Adrenal gland (tissue), 12 donors: ENCODE results near the gene EPN3. TPM values are rescaled to one million over a fixed set of nuclear protein-coding genes. Genes with fewer than 3 reads are reported as not detected.
A peak's percentile ranks its signal among the peaks of the same experiment; 100 is the strongest.

Experiments
- DNase-seq, 7 donors: peaks; one replicate each; pipeline ENCODE4 v3.0.0-alpha.2; 2019 to 2020
- H3K27ac ChIP-seq, 5 donors: fragments of 200-600 bp; sonication (generic) in 4 of 5; 1 replicate in 3 of 5; 2 replicates in 2 of 5; pipeline versions ENCODE4 v1.5.1 to v1.8.0; 2016 to 2020; ENCODE audit warnings: mild to moderate bottlenecking in 1 of 5
- H3K27me3 ChIP-seq: fragments of 200-600 bp; 2 replicates; pipeline ENCODE4 v1.8.0; 2021
- H3K36me3 ChIP-seq, 2 donors: fragments of 200-600 bp; replicated peaks in 1 of 2; 1 replicate in 1 of 2; 2 replicates in 1 of 2; pipeline versions ENCODE4 v1.5.1 to v1.8.0; 2018 to 2022
- H3K4me1 ChIP-seq, 2 donors: fragments of 200-600 bp; replicated peaks in 1 of 2; 1 replicate in 1 of 2; 2 replicates in 1 of 2; pipeline versions ENCODE4 v1.5.1 to v1.8.0; 2018 to 2021
- H3K4me3 ChIP-seq, 4 donors: fragments of 200-600 bp; sonication (generic) in 3 of 4; one replicate each; pipeline ENCODE4 v1.5.1; 2016 to 2018
- H3K9me3 ChIP-seq, 3 donors: fragments of 200-600 bp; sonication (generic) in 1 of 3; replicated peaks in 1 of 3; 1 replicate in 2 of 3; 2 replicates in 1 of 3; pipeline versions ENCODE4 v1.5.1 to v1.8.0; 2016 to 2021
- POLR2A ChIP-seq, 2 donors: fragments of 450-650 bp; IDR thresholded peaks; one replicate each; pipeline ENCODE4 v1.6.1; 2017; ENCODE audit warnings: antibody characterized with exemption in 2 of 2, mild to moderate bottlenecking in 2 of 2, moderate library complexity in 1 of 2
- WGBS, 4 donors: extraction: QIAGEN DNeasy Blood & Tissue Kit in 2 of 4; methylation state at CpG; one replicate each; pipeline versions ENCODE4 v1.1.5 to v1.1.7; 2013 to 2017; 5-methylcytosine and 5-hydroxymethylcytosine counted together
- intact Hi-C, 2 donors: fragments of 100-400 bp; cut with DNase I; formaldehyde crosslinking; loops; one replicate each; pipeline versions ENCODE4 v1.14.1 to v1.15.0; 2022 to 2023
- polyA plus RNA-seq, 3 donors: library from polyadenylated mRNA; stranded (reverse); fragments of 200-250 nt in 2 of 3; fragments of 350-450 nt in 1 of 3; fragmentation: Illumina TruSeq in 1 of 3; extraction: RNeasy Lipid Tissue Mini Kit (QIAGEN cat#74804) in 1 of 3; gene quantifications; one replicate each; pipeline ENCODE4 v1.2.3, GENCODE V29; 2013 to 2014
- total RNA-seq, 9 donors: library from RNA; depleted of rRNA in 4 of 9; stranded (reverse); fragments of >200 nt in 4 of 9; fragments of 120-200 nt in 1 of 9; fragmentation: NEBNext Ultra II Directional in 1 of 9; extraction: Animal tissue kit (Norgen Biotek cat#: 25700) in 1 of 9; gene quantifications; one replicate each; pipeline versions ENCODE4 v1.1.0 to v1.2.4, GENCODE V29; 2013 to 2023
- TF ChIP-seq, protein P1 (sequence below), 6 experiments: fragments of 450-650 bp in 4 of 6; fragments of 200-600 bp in 2 of 6; sonication (generic) in 1 of 6; IDR thresholded peaks; 1 replicate in 5 of 6; 2 replicates in 1 of 6; pipeline versions ENCODE4 v1.5.1 to v1.8.0; 2016 to 2021; ENCODE audit warnings: antibody characterized with exemption in 6 of 6, mild to moderate bottlenecking in 2 of 6, moderate library complexity in 1 of 6
- donor health status: healthy with polysubstance abuse.
- donor health status: Bipolar disorder and iron deficiency.
- donor health status: DM: yes; HTN: yes; CAD: no.
- donor health status: DM: no; HTN: no; CAD: no.
- donor health status: DM: no; HTN: no; CAD: no.
- donor health status: DM: yes; HTN: yes; CAD: no.

EPN3 gene
- total and polyA plus RNA-seq, 12 donors, result 1.2 to 96.1 (median 27.9) TPM

DNA sequence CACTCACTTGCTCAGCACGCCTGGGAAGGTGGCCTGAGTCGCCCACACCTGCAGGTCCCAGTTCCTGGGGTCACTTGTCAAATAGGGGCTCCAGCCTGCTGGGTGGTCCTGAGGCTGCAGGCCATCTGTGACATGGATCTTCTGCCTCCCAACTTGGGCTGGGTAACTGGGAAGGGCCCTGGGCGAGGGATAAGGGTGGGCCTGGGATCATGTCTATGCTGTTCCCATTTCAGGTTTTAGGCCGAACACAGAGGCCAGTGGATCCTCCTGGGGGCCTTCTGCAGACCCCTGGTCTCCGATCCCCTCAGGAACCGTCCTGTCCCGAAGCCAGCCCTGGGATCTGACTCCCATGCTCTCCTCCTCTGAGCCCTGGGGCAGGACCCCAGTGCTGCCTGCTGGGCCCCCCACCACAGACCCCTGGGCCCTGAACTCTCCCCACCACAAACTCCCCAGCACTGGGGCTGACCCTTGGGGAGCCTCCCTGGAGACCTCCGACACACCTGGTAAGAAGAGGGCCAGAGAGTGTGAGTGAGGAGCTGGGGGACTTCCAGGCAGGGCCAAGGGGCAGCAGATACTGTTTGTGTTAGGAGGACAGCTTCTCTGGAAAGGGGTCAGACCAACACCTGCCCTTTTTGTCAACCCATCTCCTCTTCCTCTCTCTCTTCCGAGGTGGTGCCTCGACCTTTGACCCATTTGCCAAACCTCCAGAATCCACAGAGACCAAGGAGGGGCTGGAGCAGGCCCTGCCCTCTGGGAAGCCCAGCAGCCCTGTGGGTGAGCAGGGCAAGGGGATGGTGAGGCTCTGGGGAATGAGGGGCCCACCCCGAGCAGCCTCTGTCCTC is 8.2 kb downstream of the EPN3 start:
- H3K4me1 ChIP-seq, result peaks cover 23 to 32% of the 10 kb centered on the region in 2 donors
- intact Hi-C loops, result loop anchor here (5.0 to 10.0 kb wide), 3 partner anchors 53 to 294 kb away; partner anchors contain the start of gene WFIKKN2 (in 1 of the 2)
- H3K9me3 ChIP-seq, result no peaks in the 10 kb centered on the region
- H3K27me3 ChIP-seq, result no peaks in the 10 kb centered on the region
- TF ChIP-seq, protein P1, sequence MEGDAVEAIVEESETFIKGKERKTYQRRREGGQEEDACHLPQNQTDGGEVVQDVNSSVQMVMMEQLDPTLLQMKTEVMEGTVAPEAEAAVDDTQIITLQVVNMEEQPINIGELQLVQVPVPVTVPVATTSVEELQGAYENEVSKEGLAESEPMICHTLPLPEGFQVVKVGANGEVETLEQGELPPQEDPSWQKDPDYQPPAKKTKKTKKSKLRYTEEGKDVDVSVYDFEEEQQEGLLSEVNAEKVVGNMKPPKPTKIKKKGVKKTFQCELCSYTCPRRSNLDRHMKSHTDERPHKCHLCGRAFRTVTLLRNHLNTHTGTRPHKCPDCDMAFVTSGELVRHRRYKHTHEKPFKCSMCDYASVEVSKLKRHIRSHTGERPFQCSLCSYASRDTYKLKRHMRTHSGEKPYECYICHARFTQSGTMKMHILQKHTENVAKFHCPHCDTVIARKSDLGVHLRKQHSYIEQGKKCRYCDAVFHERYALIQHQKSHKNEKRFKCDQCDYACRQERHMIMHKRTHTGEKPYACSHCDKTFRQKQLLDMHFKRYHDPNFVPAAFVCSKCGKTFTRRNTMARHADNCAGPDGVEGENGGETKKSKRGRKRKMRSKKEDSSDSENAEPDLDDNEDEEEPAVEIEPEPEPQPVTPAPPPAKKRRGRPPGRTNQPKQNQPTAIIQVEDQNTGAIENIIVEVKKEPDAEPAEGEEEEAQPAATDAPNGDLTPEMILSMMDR (IDR thresholded peaks at IDR 0.05), result no peak
- TF ChIP-seq POLR2A (IDR thresholded peaks at IDR 0.05), result no peak
- DNase-seq, result no peak
- peaks cover 0 to 7% of the 10 kb centered on the region in 2 donors for H3K36me3 ChIP-seq
- WGBS, 4 donors, result 85 to 91% (median 90%) methylated on average over 7 to 11 of the region's 11 CpGs
- peak overlapping the region in 2 of 5 donors; percentile 17 to 83 for H3K27ac ChIP-seq
- H3K4me3 ChIP-seq, result no peak overlapping the region

- Histone ChIP-seq H3K4me3 (peak overlapping the region in 2 of 4 donors; percentile 27 to 50), H3K27me3 (no peaks in the 10 kb centered on the region), H3K9me3 (no peaks in the 10 kb centered on the region), H3K36me3 (peaks cover 0 to 7% of the 10 kb centered on the region in 2 donors), H3K27ac (peak overlapping the region in 4 of 5 donors; percentile 37 to 83 (median 80)), H3K4me1 (peaks cover 22 to 32% of the 10 kb centered on the region in 2 donors)
- intact Hi-C loops, result loop anchor here (5.0 to 10.0 kb wide), 3 partner anchors 54 to 293 kb away; partner anchors contain the start of gene WFIKKN2 (in 1 of the 2)
- peak in 1 of 7 donors; percentile 33 for DNase-seq
- 53 to 80% (median 63%) methylated on average over 5 to 9 of the region's 9 CpGs for WGBS, 4 donors
- TF ChIP-seq, protein P1 (IDR thresholded peaks at IDR 0.05), result no peak
- no peak for TF ChIP-seq POLR2A (IDR thresholded peaks at IDR 0.05)
These were observed 8.8 kb downstream of the EPN3 start for GRCh38 chr17:50541402-50541715.

DNA sequence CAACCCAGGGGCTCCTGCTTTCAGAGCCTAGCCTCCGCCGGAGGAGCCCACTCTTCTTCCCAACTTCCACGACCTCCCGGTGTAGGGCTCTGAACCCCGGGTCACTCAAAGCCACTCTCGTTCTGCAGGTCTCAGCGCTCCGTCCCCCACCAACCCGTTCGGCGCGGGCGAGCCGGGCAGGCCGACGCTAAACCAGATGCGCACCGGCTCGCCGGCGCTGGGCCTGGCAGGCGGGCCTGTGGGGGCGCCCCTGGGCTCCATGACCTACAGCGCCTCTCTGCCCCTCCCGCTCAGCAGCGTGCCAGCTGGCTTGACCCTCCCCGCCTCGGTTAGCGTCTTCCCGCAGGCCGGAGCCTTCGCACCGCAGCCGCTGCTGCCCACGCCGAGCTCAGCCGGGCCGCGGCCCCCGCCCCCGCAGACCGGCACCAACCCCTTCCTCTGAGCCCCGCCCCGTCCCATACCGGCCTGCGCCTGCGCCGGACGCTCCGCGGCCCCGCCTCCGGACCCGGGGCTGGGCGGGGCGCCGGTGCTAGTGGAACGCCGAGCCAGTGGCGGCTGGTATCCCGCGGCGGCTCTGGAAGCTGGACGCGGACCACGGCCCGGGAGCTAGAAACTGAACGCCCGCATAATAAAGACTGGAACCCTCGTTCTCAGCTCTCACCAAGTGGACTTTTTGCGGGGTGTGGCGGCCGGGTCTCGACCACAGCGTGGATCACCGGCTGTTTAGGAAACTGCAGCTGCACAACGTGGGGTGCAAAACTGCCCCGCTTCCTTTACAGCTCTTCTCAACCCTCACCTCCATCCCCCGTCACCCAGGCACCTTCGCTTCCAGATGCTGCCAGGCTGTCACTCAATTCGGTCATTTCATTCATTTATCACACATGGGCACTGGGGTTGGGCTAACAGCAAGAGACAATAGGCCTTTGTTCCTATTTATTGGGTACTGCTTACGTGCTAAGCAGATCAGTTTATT is 9.5 kb downstream of the EPN3 start:
- H3K9me3 ChIP-seq, result no peaks in the 10 kb centered on the region
- TF ChIP-seq, protein P1 (IDR thresholded peaks at IDR 0.05), result peak in 2 of 6 experiments; percentile 15 to 23
- peak; percentile 51 to 82 for TF ChIP-seq POLR2A (IDR thresholded peaks at IDR 0.05)
- peak overlapping the region; percentile 3 to 83 (median 79) for H3K27ac ChIP-seq
- H3K27me3 ChIP-seq, result no peaks in the 10 kb centered on the region
- peaks cover 0 to 7% of the 10 kb centered on the region in 2 donors for H3K36me3 ChIP-seq
- DNase-seq, result peak; percentile 84 to 91 (median 90)
- WGBS, 4 donors, result 2 to 7% (median 4%) methylated on average over 19 to 82 of the region's 82 CpGs
- intact Hi-C loops, result loop anchor here (5.0 to 10.0 kb wide), 3 partner anchors 55 to 293 kb away; partner anchors contain the start of gene WFIKKN2 (in 1 of the 2)
- H3K4me1 ChIP-seq, result peaks cover 22 to 32% of the 10 kb centered on the region in 2 donors
- peak overlapping the region in 2 of 4 donors; percentile 27 to 50 for H3K4me3 ChIP-seq
